HepG2 (cell line): ENCODE results near the gene DDR1. TPM values are rescaled to one million over a fixed set of nuclear protein-coding genes. Genes with fewer than 3 reads are reported as not detected.
A peak's percentile ranks its signal among the peaks of the same experiment; 100 is the strongest.

Experiments used
- CCAR2 ChIP-seq: fragments of 200-400 bp; formaldehyde crosslinking; optimal IDR thresholded peaks from 2 replicates; pipeline ENCODE3; 2018; ENCODE audit warnings: low read depth, mild to moderate bottlenecking, low read length, moderate library complexity
- EHMT2 ChIP-seq: fragments of 200-600 bp; sonication (generic); IDR thresholded peaks from 2 replicates; pipeline ENCODE4 v1.7.0; 2017; ENCODE audit warnings: antibody characterized with exemption, low read depth, low read length, borderline replicate concordance
- GATAD1 ChIP-seq: IDR thresholded peaks from 2 replicates; pipeline ENCODE4 v1.6.1; 2016; ENCODE audit warnings: missing genetic modification reagents, missing compliant biosample characterization
- HNF1B ChIP-seq: sonication (generic); formaldehyde crosslinking; IDR thresholded peaks from 2 replicates; pipeline ENCODE4 v1.5.1; 2020; ENCODE audit warnings: mild to moderate bottlenecking, moderate library complexity, missing genetic modification reagents
- HOXA5 ChIP-seq: sonication (generic); formaldehyde crosslinking; IDR thresholded peaks from 2 replicates; pipeline ENCODE4 v1.4.0; 2020; ENCODE audit warnings: missing genetic modification reagents
- ISX ChIP-seq: sonication (generic); formaldehyde crosslinking; conservative IDR thresholded peaks from 2 replicates; pipeline ENCODE4 v1.5.0; 2020; ENCODE audit warnings: missing genetic modification reagents
- KDM2A ChIP-seq: sonication (generic); formaldehyde crosslinking; IDR thresholded peaks from 2 replicates; pipeline ENCODE4 v1.4.0; 2020; ENCODE audit warnings: low read depth, missing genetic modification reagents, borderline replicate concordance
- KLF12 ChIP-seq: sonication (generic); formaldehyde crosslinking; IDR thresholded peaks from 2 replicates; pipeline ENCODE4 v1.4.0; 2020; ENCODE audit warnings: missing genetic modification reagents, borderline replicate concordance
- MED8 ChIP-seq: sonication (generic); formaldehyde crosslinking; IDR thresholded peaks from 2 replicates; pipeline ENCODE4 v1.8.1; 2023; ENCODE audit warnings: mild to moderate bottlenecking, missing genetic modification reagents; ENCODE audit not compliant: insufficient replicate concordance
- MLLT10 ChIP-seq: sonication (generic); formaldehyde crosslinking; IDR thresholded peaks from 2 replicates; pipeline ENCODE4 v1.4.0; 2020; ENCODE audit warnings: missing genetic modification reagents
- NCOA5 ChIP-seq: sonication (generic); formaldehyde crosslinking; IDR thresholded peaks from 2 replicates; pipeline ENCODE4 v1.4.0; 2020; ENCODE audit warnings: missing genetic modification reagents
- PBX3 ChIP-seq: sonication (generic); formaldehyde crosslinking; IDR thresholded peaks from 2 replicates; pipeline ENCODE4 v1.8.1; 2023; ENCODE audit warnings: missing genetic modification reagents, inconsistent platforms, borderline replicate concordance
- PCBP2 ChIP-seq: fragments of 200-400 bp; formaldehyde crosslinking; optimal IDR thresholded peaks from 2 replicates; pipeline ENCODE3; 2018; ENCODE audit warnings: low read length, low read depth; ENCODE audit not compliant: poor library complexity, severe bottlenecking
- PHB2 ChIP-seq: fragments of 450-650 bp; IDR thresholded peaks from 2 replicates; pipeline ENCODE4 v1.6.1; 2018; ENCODE audit not compliant: partially characterized antibody
- PLSCR1 ChIP-seq: sonication (generic); formaldehyde crosslinking; IDR thresholded peaks from 2 replicates; pipeline ENCODE4 v1.5.0; 2020; ENCODE audit warnings: missing genetic modification reagents, mild to moderate bottlenecking, borderline replicate concordance
- RNF2 ChIP-seq: fragments of 450-650 bp; conservative IDR thresholded peaks from 2 replicates; pipeline ENCODE4 v1.6.1; 2016; ENCODE audit warnings: low read depth
- SYNCRIP ChIP-seq: fragments of 200-400 bp; formaldehyde crosslinking; IDR thresholded peaks from 2 replicates; pipeline ENCODE4 v1.6.1; 2018; ENCODE audit warnings: mild to moderate bottlenecking, low read depth, low read length; ENCODE audit not compliant: insufficient read depth
- TMF1 ChIP-seq: sonication (generic); formaldehyde crosslinking; IDR thresholded peaks from 2 replicates; pipeline ENCODE4 v1.8.1; 2022; ENCODE audit warnings: low read depth, missing genetic modification reagents
- U2AF2 ChIP-seq: fragments of 200-400 bp; formaldehyde crosslinking; IDR thresholded peaks from 2 replicates; pipeline ENCODE4 v1.6.1; 2017; ENCODE audit warnings: low read depth, mild to moderate bottlenecking, low read length
- ZBTB7B ChIP-seq: sonication (generic); formaldehyde crosslinking; IDR thresholded peaks from 2 replicates; pipeline ENCODE4 v1.4.0; 2020; ENCODE audit warnings: missing genetic modification reagents
- ZNF138 ChIP-seq: sonication (generic); formaldehyde crosslinking; IDR thresholded peaks from 2 replicates; pipeline ENCODE4 v1.5.0; 2020; ENCODE audit warnings: mild to moderate bottlenecking, low read depth, missing genetic modification reagents
- ZNF367 ChIP-seq: sonication (generic); formaldehyde crosslinking; IDR thresholded peaks from 2 replicates; pipeline ENCODE4 v1.4.0; 2020; ENCODE audit warnings: missing genetic modification reagents, borderline replicate concordance
- ZNF383 ChIP-seq: sonication (generic); formaldehyde crosslinking; IDR thresholded peaks from 2 replicates; pipeline ENCODE4 v1.4.0; 2020; ENCODE audit warnings: missing genetic modification reagents, mild to moderate bottlenecking, borderline replicate concordance
- ZNF615 ChIP-seq: sonication (generic); formaldehyde crosslinking; IDR thresholded peaks from 2 replicates; pipeline ENCODE4 v1.5.0; 2020; ENCODE audit warnings: mild to moderate bottlenecking, missing genetic modification reagents, borderline replicate concordance
- ZNF772 ChIP-seq: sonication (generic); formaldehyde crosslinking; IDR thresholded peaks from 2 replicates; pipeline ENCODE4 v1.5.0; 2020; ENCODE audit warnings: mild to moderate bottlenecking, missing genetic modification reagents
- ZNF776 ChIP-seq: sonication (generic); formaldehyde crosslinking; IDR thresholded peaks from 2 replicates; pipeline ENCODE4 v1.4.0; 2020; ENCODE audit warnings: mild to moderate bottlenecking, missing genetic modification reagents
- polyA plus RNA-seq, 8 experiments: library from polyadenylated mRNA; depleted of rRNA in 3 of 8; stranded (reverse) in 7 of 8; unstranded in 1 of 8; fragments of >200 nt; fragmentation: Illumina TruSeq in 4 of 8; extraction: Trizol in 4 of 8; gene quantifications; 2 replicates each; pipeline versions ENCODE4 v1.2.1 to v1.2.3, GENCODE V29; 2011 to 2016; ENCODE audit warnings: low read depth in 4 of 8, missing spikeins in 1 of 8, mixed read lengths in 1 of 8; ENCODE audit not compliant: insufficient read depth in 1 of 8
- total RNA-seq, 5 experiments: library from RNA; depleted of rRNA; stranded (reverse); fragments of >200 nt; fragmentation: Illumina TruSeq; extraction: Trizol; gene quantifications; 2 replicates each; pipeline ENCODE4 v1.2.3, GENCODE V29; 2016; ENCODE audit warnings: low read depth in 1 of 5

DDR1 gene
- total and polyA plus RNA-seq, 2 of the 13 experiments (the other 11 are each of a cell fraction or from before 2014, with no cell fraction given), result 16.7 to 20.2 TPM

- TF ChIP-seq KDM2A (CRISPR knock-in tag) (peak; percentile 79), ISX (CRISPR knock-in tag) (no peak), ZNF772 (CRISPR knock-in tag) (0 out of 2 replicates have a peak, but pooled peaks have one; percentile 48), MLLT10 (CRISPR knock-in tag) (no peak), CCAR2 (no peak), PLSCR1 (CRISPR knock-in tag) (no peak), ZNF383 (CRISPR knock-in tag) (no peak), MED8 (CRISPR knock-in tag) (no peak), KLF12 (CRISPR knock-in tag) (0 out of 2 replicates have a peak, but pooled peaks have one; percentile 20), ZNF367 (CRISPR knock-in tag) (no peak), GATAD1 (CRISPR knock-in tag) (peak; percentile 65), PCBP2 (no peak), U2AF2 (no peak), TMF1 (no peak; the same call in 1 of the 2 replicates), ZBTB7B (CRISPR knock-in tag) (peak; percentile 76), PHB2 (no peak), ZNF615 (CRISPR knock-in tag) (no peak), PBX3 (CRISPR knock-in tag) (no peak), HOXA5 (CRISPR knock-in tag) (peak; percentile 56), NCOA5 (no peak), ZNF138 (CRISPR knock-in tag) (no peak), RNF2 (no peak), HNF1B (CRISPR knock-in tag) (peak; percentile 74; the same call in 1 of the 2 replicates), ZNF776 (CRISPR knock-in tag) (0 out of 2 replicates have a peak, but pooled peaks have one; percentile 34), EHMT2 (no peak), SYNCRIP (no peak)
Observed at GRCh38 chr6:30877419-30878262, 6.7 kb upstream of the DDR1 start (continued).
